NT2/D1 (cell line): ENCODE data around the gene CCT5.

Experiments used
- DNase-seq: peaks from one replicate; pipeline ENCODE4 v3.0.0-alpha.2; 2011; ENCODE audit warnings: low read depth, low spot score
- H3K27me3 ChIP-seq: 2 replicates; pipeline ENCODE4 v1.6.0; 2011; ENCODE audit warnings: mild to moderate bottlenecking; ENCODE audit not compliant: insufficient read length, insufficient read depth
- H3K36me3 ChIP-seq: 2 replicates; pipeline ENCODE4 v1.6.1; 2011; ENCODE audit warnings: mild to moderate bottlenecking, low read length, mixed read lengths; ENCODE audit not compliant: insufficient read depth, insufficient read length
- H3K4me1 ChIP-seq: 2 replicates; pipeline ENCODE4 v1.5.1; 2011; ENCODE audit not compliant: insufficient read depth, insufficient read length
- H3K4me3 ChIP-seq: 2 replicates; pipeline ENCODE4 v1.5.1; 2011; ENCODE audit warnings: low read depth; ENCODE audit not compliant: insufficient read length
- H3K9ac ChIP-seq: 2 replicates; pipeline ENCODE4 v1.6.0; 2011; ENCODE audit warnings: low read depth; ENCODE audit not compliant: insufficient read length
- H3K9me3 ChIP-seq: 2 replicates; pipeline ENCODE4 v1.5.1; 2011; ENCODE audit warnings: mild to moderate bottlenecking, low read length; ENCODE audit not compliant: insufficient read depth
- SUZ12 ChIP-seq: IDR thresholded peaks from 2 replicates; pipeline ENCODE4 v1.6.1; 2011; ENCODE audit not compliant: insufficient read length, insufficient read depth; ENCODE audit errors: extremely low read depth
- YY1 ChIP-seq: IDR thresholded peaks from 2 replicates; pipeline ENCODE4 v1.6.1; 2011; ENCODE audit not compliant: insufficient read length, insufficient read depth
- ZNF274 ChIP-seq: IDR thresholded peaks from 2 replicates; pipeline ENCODE4 v1.6.1; 2011; ENCODE audit warnings: mild to moderate bottlenecking, low read depth, low read length

The CCT5 gene

GRCh38 chr5:10229306-10230048 is 20.6 kb upstream of the CCT5 start:
- TF ChIP-seq YY1, result no peak
- no peak for TF ChIP-seq SUZ12
- TF ChIP-seq ZNF274, result no peak
- Histone ChIP-seq H3K4me1 (no peaks in the 10 kb centered on the region), H3K4me3 (no peak overlapping the region), H3K9ac (no peak overlapping the region), H3K9me3 (peaks cover 4% of the 10 kb centered on the region; the same call in 1 of the 2 replicates), H3K27me3 (no peaks in the 10 kb centered on the region), H3K36me3 (peaks cover 9% of the 10 kb centered on the region)
- no peak for DNase-seq

- H3K9ac ChIP-seq, result no peak overlapping the region
- no peak for DNase-seq
- H3K27me3 ChIP-seq, result no peaks in the 10 kb centered on the region
- no peaks in the 10 kb centered on the region for H3K4me1 ChIP-seq
- H3K4me3 ChIP-seq, result no peak overlapping the region
- no peaks in the 10 kb centered on the region for H3K9me3 ChIP-seq
- peaks cover 17% of the 10 kb centered on the region for H3K36me3 ChIP-seq
- TF ChIP-seq ZNF274 (no peak), SUZ12 (no peak), YY1 (no peak)
These were observed 17.7 kb upstream of the CCT5 start for GRCh38 chr5:10232386-10232785.

- H3K27me3 ChIP-seq, result no peaks in the 10 kb centered on the region
- DNase-seq, result no peak
- no peaks in the 10 kb centered on the region for H3K9me3 ChIP-seq
- no peak for TF ChIP-seq ZNF274
- TF ChIP-seq YY1, result no peak
- TF ChIP-seq SUZ12, result no peak
- H3K4me1 ChIP-seq, result no peaks in the 10 kb centered on the region
- H3K36me3 ChIP-seq, result peaks cover 18% of the 10 kb centered on the region
- H3K4me3 ChIP-seq, result no peak overlapping the region
- H3K9ac ChIP-seq, result no peak overlapping the region
These were observed 17.1 kb upstream of the CCT5 start for GRCh38 chr5:10233011-10233410.

- Histone ChIP-seq H3K36me3 (peaks cover 22% of the 10 kb centered on the region), H3K4me1 (no peaks in the 10 kb centered on the region), H3K4me3 (no peak overlapping the region), H3K9ac (no peak overlapping the region), H3K27me3 (no peaks in the 10 kb centered on the region), H3K9me3 (no peaks in the 10 kb centered on the region)
- TF ChIP-seq YY1 (no peak), SUZ12 (no peak), ZNF274 (no peak)
- peak; percentile 18 for DNase-seq
These were observed 16.6 kb upstream of the CCT5 start for GRCh38 chr5:10233505-10233904.

GRCh38 chr5:10235350-10235749 is 14.7 kb upstream of the CCT5 start:
- H3K27me3 ChIP-seq, result no peaks in the 10 kb centered on the region
- TF ChIP-seq SUZ12, result no peak
- no peak for TF ChIP-seq ZNF274
- TF ChIP-seq YY1, result no peak
- no peak overlapping the region for H3K9ac ChIP-seq
- peaks cover 23% of the 10 kb centered on the region for H3K36me3 ChIP-seq
- no peaks in the 10 kb centered on the region for H3K4me1 ChIP-seq
- H3K4me3 ChIP-seq, result no peak overlapping the region
- H3K9me3 ChIP-seq, result no peaks in the 10 kb centered on the region
- DNase-seq, result no peak

GRCh38 chr5:10243660-10244240 is 6.3 kb upstream of the CCT5 start:
- Histone ChIP-seq H3K9me3 (no peaks in the 10 kb centered on the region), H3K27me3 (no peaks in the 10 kb centered on the region), H3K9ac (no peak overlapping the region), H3K36me3 (peaks cover 5% of the 10 kb centered on the region), H3K4me1 (peaks cover 5% of the 10 kb centered on the region), H3K4me3 (no peak overlapping the region)
- TF ChIP-seq YY1 (no peak), ZNF274 (no peak), SUZ12 (no peak)
- DNase-seq, result no peak

GRCh38 chr5:10244342-10244944 is 5.6 kb upstream of the CCT5 start:
- no peaks in the 10 kb centered on the region for H3K9me3 ChIP-seq

More at GRCh38 chr5:10244342-10244944, 5.6 kb upstream of the CCT5 start:
- Histone ChIP-seq H3K4me3 (no peak overlapping the region), H3K4me1 (peaks cover 5% of the 10 kb centered on the region), H3K27me3 (no peaks in the 10 kb centered on the region), H3K36me3 (peaks cover 2% of the 10 kb centered on the region), H3K9ac (no peak overlapping the region)
- no peak for DNase-seq
- TF ChIP-seq SUZ12, result no peak
- no peak for TF ChIP-seq YY1
